CD4-positive, alpha-beta T cell treated with Interferon alpha-2 for 1 hour (primary cell): ENCODE data around the gene PTPN23.
A peak's percentile ranks its signal among the peaks of the same experiment; 100 is the strongest.

Source experiments
- DNase-seq, 2 donors: peaks; one replicate each; pipeline ENCODE4 v3.0.0-alpha.2; 2020 to 2022

PTPN23 gene

GRCh38 chr3:47407896-47408838 lies 27.3 kb downstream of the PTPN23 start:
- DNase-seq: no peak

GRCh38 chr3:47408839-47409229 lies 28.0 kb downstream of the PTPN23 start:
- DNase-seq: no peak

- DNase-seq: no peak
Measured at GRCh38 chr3:47409284-47409683, 28.5 kb downstream of the PTPN23 start.

- DNase-seq: no peak
Measured at GRCh38 chr3:47409688-47410416, 29.0 kb downstream of the PTPN23 start.

GRCh38 chr3:47410417-47410720 lies 29.5 kb downstream of the PTPN23 start:
- no peak for DNase-seq

- no peak for DNase-seq
Measured at GRCh38 chr3:47410801-47411646, 30.2 kb downstream of the PTPN23 start.

- DNase-seq: no peak
Measured at GRCh38 chr3:47411696-47412452, 31.1 kb downstream of the PTPN23 start.

GRCh38 chr3:47412453-47412756 lies 31.6 kb downstream of the PTPN23 start:
- DNase-seq: no peak

GRCh38 chr3:47412842-47413520 lies 32.2 kb downstream of the PTPN23 start:
- DNase-seq: no peak

- DNase-seq: no peak
Measured at GRCh38 chr3:47413751-47414150, 32.9 kb downstream of the PTPN23 start.

GRCh38 chr3:47414161-47414564 lies 33.3 kb downstream of the PTPN23 start:
- DNase-seq: no peak

- no peak for DNase-seq
Measured at GRCh38 chr3:47414666-47415587, 34.1 kb downstream of the PTPN23 start.

- DNase-seq: no peak
Measured at GRCh38 chr3:47416041-47416440, 35.2 kb downstream of the PTPN23 start.

- no peak for DNase-seq
Measured at GRCh38 chr3:47418167-47419082, 37.6 kb downstream of the PTPN23 start.

GRCh38 chr3:47419083-47420043 lies 38.5 kb downstream of the PTPN23 start:
- no peak for DNase-seq

- DNase-seq: no peak
Measured at GRCh38 chr3:47420044-47420430, 39.2 kb downstream of the PTPN23 start.

- peak; percentile 87 to 91 for DNase-seq
Measured at GRCh38 chr3:47420511-47421484, 40.0 kb downstream of the PTPN23 start.
